Upper lobe of left lung (tissue), 6 donors: ENCODE data around the gene CCDC197. TPM values are rescaled to one million over a fixed set of nuclear protein-coding genes. Genes with fewer than 3 reads are reported as not detected.

Source experiments
- ATAC-seq, 2 donors: fragments of 200-7000 bp; cut with Tn5 transposase; one replicate each; pipeline ENCODE4 v1.9.1; 2022; ENCODE audit warnings: mild to moderate bottlenecking in 2 of 2, moderate library complexity in 2 of 2; ENCODE audit not compliant: low FRiP score in 2 of 2
- DNase-seq, 2 donors: peaks; one replicate each; pipeline ENCODE4 v3.0.0-alpha.2; 2019 to 2020
- H3K27ac ChIP-seq, 4 donors: fragments of 200-600 bp; sonication (generic); one replicate each; pipeline ENCODE4 v1.5.1; 2016 to 2019
- H3K27me3 ChIP-seq, 4 donors: fragments of 200-600 bp; sonication (generic); one replicate each; pipeline ENCODE4 v1.5.1; 2017 to 2019
- H3K36me3 ChIP-seq, 4 donors: fragments of 200-600 bp; sonication (generic); one replicate each; pipeline ENCODE4 v1.5.1; 2016 to 2019
- H3K4me1 ChIP-seq, 4 donors: fragments of 200-600 bp; sonication (generic); one replicate each; pipeline ENCODE4 v1.5.1; 2018 to 2019
- H3K4me3 ChIP-seq, 4 donors: fragments of 200-600 bp; sonication (generic); one replicate each; pipeline ENCODE4 v1.5.1; 2017 to 2019; ENCODE audit warnings: mild to moderate bottlenecking in 2 of 4, moderate library complexity in 1 of 4
- H3K9me3 ChIP-seq, 4 donors: fragments of 200-600 bp; sonication (generic); one replicate each; pipeline ENCODE4 v1.5.1; 2018 to 2019
- CTCF ChIP-seq, 6 experiments: fragments of 450-650 bp in 4 of 6; fragments of 200-600 bp in 2 of 6; sonication (generic) in 2 of 6; IDR thresholded peaks; one replicate each; pipeline ENCODE4 v1.5.1; 2016 to 2019; ENCODE audit warnings: antibody characterized with exemption in 6 of 6
- EP300 ChIP-seq, 4 donors: sonication (generic); formaldehyde crosslinking; IDR thresholded peaks; one replicate each; pipeline ENCODE4 v1.5.1; 2017; ENCODE audit warnings: antibody characterized with exemption in 4 of 4, control low read depth in 2 of 4
- POLR2A ChIP-seq, 4 donors: fragments of 450-650 bp; IDR thresholded peaks; one replicate each; pipeline ENCODE4 v1.5.1; 2016 to 2017; ENCODE audit warnings: antibody characterized with exemption in 4 of 4, mild to moderate bottlenecking in 2 of 4
- POLR2AphosphoS5 ChIP-seq, 2 donors: sonication (generic); formaldehyde crosslinking; IDR thresholded peaks; one replicate each; pipeline ENCODE4 v1.5.1; 2017; ENCODE audit warnings: antibody characterized with exemption in 2 of 2
- WGBS, 2 donors: methylation state at CpG; one replicate each; pipeline ENCODE4 v1.1.5; 2017 to 2018; 5-methylcytosine and 5-hydroxymethylcytosine counted together
- total RNA-seq, 6 donors: library from RNA; depleted of rRNA in 4 of 6; stranded (reverse); fragments of >200 nt in 4 of 6; gene quantifications; one replicate each; pipeline versions ENCODE4 v1.1.0 to v1.2.1, GENCODE V29; 2016 to 2021
- donor health status: DM: no; HTN: no; CAD: no; lungs with moderate emphysema.
- donor health status: DM: no; HTN: yes; CAD: no; lungs with severe emphysema.

The CCDC197 gene
- total RNA-seq, 6 donors from 2014 or later: not detected

DNA sequence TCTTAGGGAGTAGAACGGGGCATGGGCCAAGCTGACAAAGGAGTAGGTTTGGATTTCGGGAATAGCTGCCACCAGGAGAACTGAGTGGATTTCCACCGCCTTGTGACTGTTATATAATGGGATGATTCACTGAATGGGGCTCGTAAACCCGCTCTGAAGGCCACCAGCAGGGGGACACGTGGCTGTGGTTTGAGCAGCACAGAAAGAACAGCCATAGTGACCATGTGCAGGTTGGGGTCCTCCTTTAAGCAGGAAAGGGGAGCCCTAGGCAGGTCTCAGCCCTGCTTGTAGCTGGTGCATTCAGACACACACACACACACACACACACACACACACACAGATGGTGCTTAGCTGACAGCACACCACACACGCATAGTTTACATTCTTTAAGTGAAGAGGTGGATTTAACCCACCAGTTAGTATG is 12.1 kb upstream of the CCDC197 start:
- no peak overlapping the region for H3K27ac ChIP-seq
- DNase-seq: no peak
- ATAC-seq: no peak
- H3K4me3 ChIP-seq: no peak overlapping the region
- no peaks in the 10 kb centered on the region for H3K36me3 ChIP-seq
- H3K27me3 ChIP-seq: no peaks in the 10 kb centered on the region
- no peaks in the 10 kb centered on the region for H3K4me1 ChIP-seq
- TF ChIP-seq POLR2AphosphoS5 (IDR thresholded peaks at IDR 0.05) (no peak), EP300 (IDR thresholded peaks at IDR 0.05) (no peak), CTCF (IDR thresholded peaks at IDR 0.05) (peak in 2 of 6 experiments; percentile 8 to 22), POLR2A (IDR thresholded peaks at IDR 0.05) (no peak)
- WGBS, 2 donors: 59 to 65% methylated on average over 4 to 7 of the region's 7 CpGs
- H3K9me3 ChIP-seq: no peaks in the 10 kb centered on the region

- WGBS, 2 donors: 75 to 91% methylated on average over 6 to 9 of the region's 9 CpGs
- no peak for TF ChIP-seq POLR2AphosphoS5 (IDR thresholded peaks at IDR 0.05)
- no peak for TF ChIP-seq POLR2A (IDR thresholded peaks at IDR 0.05)
- no peak for TF ChIP-seq CTCF (IDR thresholded peaks at IDR 0.05)
- no peak for TF ChIP-seq EP300 (IDR thresholded peaks at IDR 0.05)
- DNase-seq: no peak
Observed at GRCh38 chr14:93986955-93987354, 10.1 kb upstream of the CCDC197 start.

DNA sequence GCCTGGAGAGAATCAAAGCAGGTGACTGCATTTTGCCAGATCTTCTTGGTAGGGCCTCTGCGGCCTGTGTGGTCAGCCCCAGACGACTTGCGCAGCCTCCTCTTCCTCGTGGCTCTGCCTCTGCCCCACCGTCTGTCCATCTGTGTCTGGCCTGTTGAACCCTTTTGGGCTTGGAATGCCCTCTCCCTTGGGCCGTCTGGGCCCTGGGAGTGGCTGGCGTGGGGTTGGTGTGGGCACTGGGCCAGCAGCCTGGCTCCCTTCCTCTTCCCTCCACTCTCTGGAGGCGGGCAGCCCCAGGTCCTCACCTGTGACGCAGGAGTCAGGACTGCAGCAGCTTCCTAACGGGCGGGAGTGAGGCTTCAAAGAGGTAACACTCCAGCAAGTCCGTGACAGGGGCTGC is 9.7 kb upstream of the CCDC197 start:
- TF ChIP-seq CTCF (IDR thresholded peaks at IDR 0.05): no peak
- no peak for TF ChIP-seq EP300 (IDR thresholded peaks at IDR 0.05)
- no peak for TF ChIP-seq POLR2AphosphoS5 (IDR thresholded peaks at IDR 0.05)
- TF ChIP-seq POLR2A (IDR thresholded peaks at IDR 0.05): no peak
- no peaks in the 10 kb centered on the region for H3K4me1 ChIP-seq
- no peak for DNase-seq
- H3K27me3 ChIP-seq: no peaks in the 10 kb centered on the region
- H3K9me3 ChIP-seq: no peaks in the 10 kb centered on the region
- no peak overlapping the region for H3K27ac ChIP-seq
- 48 to 77% methylated on average over 6 to 12 of the region's 12 CpGs for WGBS, 2 donors
- no peaks in the 10 kb centered on the region for H3K36me3 ChIP-seq
- no peak for ATAC-seq
- H3K4me3 ChIP-seq: no peak overlapping the region

More at GRCh38 chr14:93986955-93987354, 10.1 kb upstream of the CCDC197 start:
- H3K4me1 ChIP-seq: no peaks in the 10 kb centered on the region
- no peaks in the 10 kb centered on the region for H3K36me3 ChIP-seq
- no peak overlapping the region for H3K4me3 ChIP-seq
- no peaks in the 10 kb centered on the region for H3K27me3 ChIP-seq
- H3K9me3 ChIP-seq: no peaks in the 10 kb centered on the region
- no peak for ATAC-seq
- no peak overlapping the region for H3K27ac ChIP-seq

DNA sequence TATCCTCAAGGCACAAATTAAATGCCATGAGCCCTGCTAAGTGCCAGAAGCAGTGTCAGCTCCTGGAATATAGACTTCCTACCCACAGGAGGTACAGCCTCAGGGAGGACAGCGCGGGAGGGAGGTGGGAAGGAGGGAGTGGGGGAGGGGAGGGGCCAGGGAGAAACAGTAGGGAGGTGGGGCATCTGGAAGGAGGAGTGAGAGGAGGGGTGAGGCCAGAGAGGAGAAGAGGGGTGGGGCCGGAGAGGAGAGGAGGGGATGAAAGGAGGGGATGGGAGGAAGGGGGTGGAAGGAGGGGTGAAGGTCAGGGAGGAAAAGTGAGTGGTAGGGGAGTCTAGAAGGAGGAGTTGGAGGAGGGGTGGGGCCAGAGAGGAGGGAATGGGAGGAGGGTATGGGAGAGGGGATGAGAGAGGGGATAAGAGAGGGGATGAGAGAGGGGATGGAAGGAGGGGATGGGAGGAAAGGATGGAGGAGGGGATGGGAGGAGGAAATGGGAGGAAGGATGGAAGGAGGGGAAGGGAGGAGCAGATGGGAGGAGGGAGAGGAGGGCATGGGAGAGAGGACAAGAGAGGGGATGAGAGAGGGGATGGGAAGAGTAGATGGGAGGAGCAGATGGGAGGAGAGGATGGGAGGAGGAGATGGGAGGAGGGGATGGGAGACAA is 9.2 kb upstream of the CCDC197 start:
- ATAC-seq (no peak), DNase-seq (no peak)
- Histone ChIP-seq H3K36me3 (no peaks in the 10 kb centered on the region), H3K27me3 (no peaks in the 10 kb centered on the region), H3K4me3 (no peak overlapping the region), H3K9me3 (no peaks in the 10 kb centered on the region), H3K4me1 (no peaks in the 10 kb centered on the region), H3K27ac (no peak overlapping the region)
- WGBS, 2 donors: 60 to 67% methylated on average over 1 to 2 of the region's 3 CpGs
- TF ChIP-seq POLR2A (IDR thresholded peaks at IDR 0.05) (no peak), EP300 (IDR thresholded peaks at IDR 0.05) (no peak), POLR2AphosphoS5 (IDR thresholded peaks at IDR 0.05) (no peak), CTCF (IDR thresholded peaks at IDR 0.05) (no peak)

GRCh38 chr14:93989939-93990338 is 7.2 kb upstream of the CCDC197 start:
- ATAC-seq (no peak), DNase-seq (no peak)
- no peak overlapping the region for H3K27ac ChIP-seq
- TF ChIP-seq POLR2A (IDR thresholded peaks at IDR 0.05): no peak
- TF ChIP-seq EP300 (IDR thresholded peaks at IDR 0.05): no peak
- TF ChIP-seq POLR2AphosphoS5 (IDR thresholded peaks at IDR 0.05): no peak
- TF ChIP-seq CTCF (IDR thresholded peaks at IDR 0.05): no peak
- no peaks in the 10 kb centered on the region for H3K36me3 ChIP-seq
- H3K27me3 ChIP-seq: no peaks in the 10 kb centered on the region
- 62 to 69% methylated on average over 4 of the region's 4 CpGs for WGBS, 2 donors
- no peaks in the 10 kb centered on the region for H3K4me1 ChIP-seq
- no peaks in the 10 kb centered on the region for H3K9me3 ChIP-seq
- no peak overlapping the region for H3K4me3 ChIP-seq
